Adrenal gland (tissue), 5 donors: ENCODE results near the gene STRIP2.

ENCODE experiments used
- CTCF ChIP-seq, 6 experiments: fragments of 450-650 bp in 4 of 6; fragments of 200-600 bp in 2 of 6; sonication (generic) in 1 of 6; IDR thresholded peaks; 1 replicate in 5 of 6; 2 replicates in 1 of 6; pipeline versions ENCODE4 v1.5.1 to v1.8.0; 2016 to 2021; ENCODE audit warnings: antibody characterized with exemption in 6 of 6, mild to moderate bottlenecking in 2 of 6, moderate library complexity in 1 of 6
- POLR2A ChIP-seq, 2 donors: fragments of 450-650 bp; IDR thresholded peaks; one replicate each; pipeline ENCODE4 v1.6.1; 2017; ENCODE audit warnings: antibody characterized with exemption in 2 of 2, mild to moderate bottlenecking in 2 of 2, moderate library complexity in 1 of 2
- donor health status: DM: no; HTN: no; CAD: no.

GRCh38 chr7:129421717-129422250 lies 12.4 kb upstream of the STRIP2 start:
- TF ChIP-seq POLR2A (IDR thresholded peaks at IDR 0.05) (no peak), CTCF (IDR thresholded peaks at IDR 0.05) (no peak)
